Karpas-422 (cell line): ENCODE data around the gene MRTFA. TPM values are rescaled to one million over a fixed set of nuclear protein-coding genes. Genes with fewer than 3 reads are reported as not detected.
"Not testable (repeated sequence)": the region's sequence is repeated elsewhere in the genome, so short reads cannot be mapped to it uniquely, and the experiment has no call there.

Source experiments
- DNase-seq: peaks from one replicate; pipeline ENCODE4 v3.0.0-alpha.2; 2015
- H2AFZ ChIP-seq: fragments of 200-600 bp; sonication (generic); 2 replicates; pipeline ENCODE4 v1.6.1; 2014; ENCODE audit warnings: antibody characterized with exemption, low read length, mixed read lengths
- H3K27ac ChIP-seq: fragments of 200-600 bp; sonication (generic); 2 replicates; pipeline ENCODE4 v1.5.1; 2014; ENCODE audit warnings: mild to moderate bottlenecking, low read length, moderate library complexity
- H3K27me3 ChIP-seq: fragments of 200-600 bp; sonication (generic); 2 replicates; pipeline ENCODE4 v1.6.1; 2014; ENCODE audit warnings: low read length, mixed read lengths
- H3K36me3 ChIP-seq: fragments of 200-600 bp; sonication (generic); 2 replicates; pipeline ENCODE4 v1.6.1; 2014; ENCODE audit warnings: low read length, mixed read lengths; ENCODE audit not compliant: insufficient read depth
- H3K4me1 ChIP-seq: fragments of 200-600 bp; sonication (generic); 2 replicates; pipeline ENCODE4 v1.6.1; 2014; ENCODE audit warnings: mild to moderate bottlenecking, low read length, mixed read lengths
- H3K4me2 ChIP-seq: fragments of 200-600 bp; sonication (generic); 2 replicates; pipeline ENCODE4 v1.6.1; 2014; ENCODE audit warnings: low read length, low read depth, mild to moderate bottlenecking; ENCODE audit not compliant: poor library complexity, severe bottlenecking
- H3K4me3 ChIP-seq: fragments of 200-600 bp; sonication (generic); 2 replicates; pipeline ENCODE4 v1.5.1; 2014; ENCODE audit warnings: mild to moderate bottlenecking, antibody characterized with exemption, low read length, mixed read lengths
- H3K79me2 ChIP-seq: fragments of 200-600 bp; sonication (generic); 2 replicates; pipeline ENCODE4 v1.6.1; 2014; ENCODE audit warnings: mild to moderate bottlenecking, low read length, mixed read lengths
- H3K9ac ChIP-seq: fragments of 200-600 bp; sonication (generic); 2 replicates; pipeline ENCODE4 v1.6.0; 2014; ENCODE audit warnings: low read length
- H3K9me2 ChIP-seq: fragments of 200-600 bp; sonication (generic), shearing (Covaris generic); replicated peaks from 2 replicates; pipeline ENCODE4 v1.6.0; 2014; ENCODE audit warnings: mild to moderate bottlenecking, low read length, moderate library complexity; ENCODE audit not compliant: insufficient read depth
- H3K9me3 ChIP-seq: fragments of 300-700, 200-600 bp; sonication (generic); 2 replicates; pipeline ENCODE4 v1.6.1; 2014; ENCODE audit warnings: low read length, mixed read lengths
- H4K20me1 ChIP-seq: fragments of 200-600 bp; sonication (generic); 2 replicates; pipeline ENCODE4 v1.6.1; 2014; ENCODE audit warnings: mild to moderate bottlenecking, antibody characterized with exemption, low read length, low read depth; ENCODE audit not compliant: insufficient read depth
- total RNA-seq: library from RNA; depleted of rRNA; stranded (reverse); fragments of >200 nt; shearing (Covaris generic); gene quantifications from 2 replicates; pipeline ENCODE4 v1.2.3, GENCODE V29; 2014; ENCODE audit warnings: low replicate concordance

Gene MRTFA
- total RNA-seq, 1 experiment from 2014 or later = 37.2 TPM

DNA sequence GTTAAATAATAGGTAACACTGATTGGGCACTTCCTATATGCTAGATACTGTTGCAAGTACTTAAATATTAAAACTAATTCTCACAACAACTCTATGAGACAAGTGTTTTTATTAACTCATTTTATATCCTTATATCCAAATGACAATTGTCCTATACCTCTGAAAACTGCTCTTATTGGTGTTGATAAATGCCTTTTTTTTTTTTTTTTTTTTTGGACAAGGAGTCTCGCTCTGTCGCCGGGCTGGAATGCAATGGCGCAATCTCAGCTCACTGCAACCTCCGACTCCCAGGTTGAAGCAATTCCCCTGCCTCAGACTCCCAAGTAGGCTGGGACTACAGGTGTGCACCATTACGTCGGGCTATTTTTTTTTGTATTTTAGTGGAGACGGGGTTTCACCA lies 41.6 kb downstream of the MRTFA start:
- H3K4me3 ChIP-seq = no peak overlapping the region

DNA sequence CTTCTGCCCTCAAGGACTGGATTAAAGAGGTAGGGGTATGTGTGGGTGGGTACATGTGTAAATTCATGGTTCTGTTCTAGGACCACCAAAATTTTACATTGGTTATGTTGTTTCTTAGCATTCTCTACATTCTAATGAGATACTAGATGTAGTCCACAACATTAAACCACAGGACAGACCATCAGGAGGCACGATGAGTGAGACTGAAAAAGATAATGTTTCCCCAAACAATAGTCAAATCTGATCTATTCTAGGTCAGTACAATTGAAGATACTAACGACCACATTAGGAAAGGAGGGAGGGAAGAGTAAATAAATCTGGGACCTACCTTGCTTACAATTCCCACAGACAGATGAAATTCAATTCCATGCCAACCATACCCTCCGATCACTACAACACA lies 42.2 kb downstream of the MRTFA start:
- H3K4me3 ChIP-seq = peak overlapping the region; percentile 1; the same call in 1 of the 2 replicates

More for the DNA sequence above, 41.6 kb downstream of the MRTFA start:
- no peak for DNase-seq
- no peak overlapping the region for H3K9ac ChIP-seq
- peak overlapping the region; percentile 55 for H3K4me2 ChIP-seq
- H3K9me2 ChIP-seq = no peaks in the 10 kb centered on the region
- H2AFZ ChIP-seq = no peak overlapping the region
- H3K27ac ChIP-seq = no peak overlapping the region
- no peaks in the 10 kb centered on the region for H3K9me3 ChIP-seq
- H3K27me3 ChIP-seq = no peaks in the 10 kb centered on the region
- H3K36me3 ChIP-seq = no peaks in the 10 kb centered on the region
- H3K4me1 ChIP-seq = peaks cover 71% of the 10 kb centered on the region
- H4K20me1 ChIP-seq = peaks cover 25% of the 10 kb centered on the region; the same call in 1 of the 2 replicates
- peaks cover 93% of the 10 kb centered on the region for H3K79me2 ChIP-seq

DNA sequence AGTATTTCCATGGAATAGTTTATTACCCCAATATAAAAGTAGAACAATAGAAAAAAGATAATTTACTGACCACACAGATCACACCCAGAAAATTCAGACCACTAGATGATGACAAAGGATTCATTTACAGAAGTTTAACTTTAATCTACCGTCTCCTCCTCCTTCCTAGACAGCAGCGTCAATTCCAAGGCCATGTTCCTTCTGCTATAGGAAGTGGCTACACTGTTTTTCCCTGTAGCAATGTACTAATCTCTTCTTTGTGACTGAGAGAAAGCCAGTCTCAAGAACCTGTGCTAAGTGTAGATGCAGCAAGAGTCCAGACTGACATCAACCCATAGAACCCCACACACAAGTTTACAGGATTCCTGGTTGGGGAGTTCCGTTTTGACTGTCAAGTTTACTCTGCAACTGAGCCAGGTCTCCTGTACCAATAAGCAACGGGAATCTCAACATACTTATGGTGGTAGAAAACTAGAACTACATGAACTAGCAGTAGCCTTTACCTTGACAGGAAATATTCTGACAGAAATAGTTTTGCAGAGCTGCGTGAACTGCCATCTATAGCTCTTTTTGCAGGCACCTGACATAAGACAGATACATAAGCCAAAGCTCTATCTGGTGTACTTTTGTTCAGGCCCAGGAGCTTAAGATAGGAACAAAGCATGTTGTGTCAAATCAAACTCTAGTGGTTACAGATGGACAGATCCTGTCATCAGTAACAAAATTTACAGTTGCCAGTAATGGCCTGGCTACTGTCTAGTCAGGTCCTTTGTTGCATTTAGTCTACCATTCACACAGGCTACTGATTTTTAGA lies 42.9 kb downstream of the MRTFA start:
- no peaks in the 10 kb centered on the region for H3K27me3 ChIP-seq
- peak; percentile 58 for DNase-seq
- no peak overlapping the region for H2AFZ ChIP-seq
- no peaks in the 10 kb centered on the region for H3K9me3 ChIP-seq
- H3K36me3 ChIP-seq = no peaks in the 10 kb centered on the region
- peaks cover 21% of the 10 kb centered on the region; the same call in 1 of the 2 replicates for H4K20me1 ChIP-seq
- H3K9me2 ChIP-seq = no peaks in the 10 kb centered on the region
- H3K4me3 ChIP-seq = peak overlapping the region; percentile 6; the same call in 1 of the 2 replicates
- H3K4me1 ChIP-seq = peaks cover 70% of the 10 kb centered on the region
- H3K27ac ChIP-seq = peak overlapping the region; percentile 41
- peaks cover 92% of the 10 kb centered on the region for H3K79me2 ChIP-seq
- H3K4me2 ChIP-seq = peak overlapping the region; percentile 55
- no peak overlapping the region for H3K9ac ChIP-seq

More for the DNA sequence above, 42.2 kb downstream of the MRTFA start:
- peaks cover 21% of the 10 kb centered on the region; the same call in 1 of the 2 replicates for H4K20me1 ChIP-seq
- peaks cover 91% of the 10 kb centered on the region for H3K79me2 ChIP-seq
- H3K4me1 ChIP-seq = peaks cover 71% of the 10 kb centered on the region
- H3K4me2 ChIP-seq = peak overlapping the region; percentile 55
- H2AFZ ChIP-seq = no peak overlapping the region
- H3K27me3 ChIP-seq = no peaks in the 10 kb centered on the region
- no peaks in the 10 kb centered on the region for H3K9me3 ChIP-seq
- H3K36me3 ChIP-seq = no peaks in the 10 kb centered on the region
- H3K9me2 ChIP-seq = no peaks in the 10 kb centered on the region
- H3K27ac ChIP-seq = peak overlapping the region; percentile 41
- DNase-seq = no peak
- no peak overlapping the region for H3K9ac ChIP-seq

DNA sequence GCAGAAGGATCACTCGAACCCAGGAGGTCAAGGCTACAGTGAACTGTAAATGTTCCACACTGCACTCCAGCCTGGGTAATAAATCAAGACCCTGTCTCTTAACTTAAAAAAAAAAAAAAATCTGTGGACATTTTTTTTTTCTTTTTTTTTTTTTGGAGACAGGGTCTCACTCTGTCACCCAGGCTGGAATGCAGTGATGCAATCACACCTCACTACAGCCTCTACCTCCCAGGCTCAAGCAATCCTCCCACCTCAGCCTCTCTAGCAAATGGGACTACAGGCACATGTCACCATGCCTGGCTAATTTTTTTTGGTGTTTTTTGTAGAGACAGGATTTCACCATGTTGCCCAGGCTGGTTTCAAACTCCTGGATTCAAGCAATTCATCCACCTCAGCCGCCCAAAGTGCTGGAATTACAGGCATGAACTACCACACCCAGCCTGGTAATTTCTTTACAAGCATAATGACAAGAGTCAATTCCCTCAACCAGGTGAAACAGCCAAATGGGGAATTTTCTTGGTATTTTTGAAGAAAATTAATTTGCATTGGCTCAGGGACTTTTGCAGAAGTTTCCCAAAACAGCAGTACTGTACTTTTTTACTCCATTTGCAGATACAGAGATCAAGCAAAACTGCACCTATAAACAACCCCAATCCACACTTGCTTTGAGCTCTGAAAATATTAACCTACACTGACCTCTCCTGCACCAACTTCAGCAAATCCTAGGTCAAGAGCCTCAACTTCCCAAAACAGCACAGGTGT lies 44.0 kb downstream of the MRTFA start:
- Histone ChIP-seq H3K27ac (peak overlapping the region; percentile 41), H3K79me2 (peaks cover 89% of the 10 kb centered on the region)
- no peak for DNase-seq

DNA sequence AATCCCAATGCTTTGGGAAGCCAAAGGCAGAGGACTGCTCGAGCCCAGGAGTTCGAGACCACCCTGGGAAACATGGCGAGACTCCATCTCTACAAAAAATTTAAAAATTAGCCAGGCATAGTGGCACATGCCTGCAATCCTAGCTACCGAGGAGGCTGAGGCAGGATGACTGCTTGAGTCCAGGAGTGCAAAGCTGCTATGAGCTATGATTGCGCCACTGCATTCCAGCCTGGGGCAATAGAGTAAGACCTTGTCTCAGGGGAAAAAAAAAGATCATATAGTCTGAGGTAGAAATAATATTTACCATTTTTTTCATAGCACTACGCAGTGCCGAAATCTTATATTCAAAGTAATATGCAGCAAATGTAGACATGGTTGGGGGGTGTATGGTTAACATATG lies 47.8 kb downstream of the MRTFA start:
- Histone ChIP-seq H3K27me3 (no peaks in the 10 kb centered on the region), H3K4me3 (no peak overlapping the region), H3K36me3 (no peaks in the 10 kb centered on the region), H3K4me2 (no peak overlapping the region), H3K9me3 (no peaks in the 10 kb centered on the region), H3K79me2 (peaks cover 74% of the 10 kb centered on the region), H3K9ac (no peak overlapping the region), H3K9me2 (no peaks in the 10 kb centered on the region), H3K27ac (no peak overlapping the region), H3K4me1 (peaks cover 34% of the 10 kb centered on the region), H2AFZ (no peak overlapping the region), H4K20me1 (peaks cover 3% of the 10 kb centered on the region; the same call in 1 of the 2 replicates)
- DNase-seq = no peak

More for the DNA sequence above, 44.0 kb downstream of the MRTFA start:
- peaks cover 58% of the 10 kb centered on the region for H3K4me1 ChIP-seq
- H2AFZ ChIP-seq = no peak overlapping the region
- H3K9me3 ChIP-seq = no peaks in the 10 kb centered on the region
- no peaks in the 10 kb centered on the region for H3K9me2 ChIP-seq
- H3K27me3 ChIP-seq = no peaks in the 10 kb centered on the region
- H4K20me1 ChIP-seq = peaks cover 21% of the 10 kb centered on the region; the same call in 1 of the 2 replicates
- peak overlapping the region; percentile 55 for H3K4me2 ChIP-seq
- no peak overlapping the region for H3K9ac ChIP-seq
- 0 out of 2 replicates have a peak overlapping the region, but pooled peaks have one; percentile 6 for H3K4me3 ChIP-seq
- H3K36me3 ChIP-seq = no peaks in the 10 kb centered on the region

DNA sequence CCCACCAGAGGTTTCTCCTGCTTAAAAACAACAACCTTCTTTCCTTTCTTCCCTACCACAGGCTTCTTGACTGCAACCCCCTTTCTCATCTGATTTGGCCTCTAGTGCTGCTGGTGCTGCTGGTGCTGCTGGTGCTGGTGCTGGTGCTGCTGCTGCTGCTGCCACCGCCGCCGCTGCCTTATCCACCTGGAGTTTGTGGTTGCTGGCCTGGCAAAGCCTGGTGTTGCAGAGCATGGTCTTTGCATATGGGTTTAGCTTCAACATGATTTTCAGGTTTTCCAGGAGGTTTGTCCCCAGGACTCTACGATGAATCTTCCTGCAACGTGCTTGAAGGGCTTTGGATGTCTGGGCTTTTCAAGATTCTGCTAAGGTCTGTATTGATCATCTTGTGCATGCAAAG lies 49.7 kb downstream of the MRTFA start:
- H3K36me3 ChIP-seq = peaks cover 10% of the 10 kb centered on the region; the same call in 1 of the 2 replicates
- H3K4me1 ChIP-seq = peaks cover 15% of the 10 kb centered on the region
- H3K4me3 ChIP-seq = no peak overlapping the region
- no peak overlapping the region for H3K4me2 ChIP-seq
- no peaks in the 10 kb centered on the region for H3K27me3 ChIP-seq
- H3K27ac ChIP-seq = no peak overlapping the region
- no peak for DNase-seq
- no peak overlapping the region for H3K9ac ChIP-seq
- no peaks in the 10 kb centered on the region for H4K20me1 ChIP-seq
- H2AFZ ChIP-seq = no peak overlapping the region
- H3K9me2 ChIP-seq = no peaks in the 10 kb centered on the region
- peaks cover 74% of the 10 kb centered on the region for H3K79me2 ChIP-seq
- no peaks in the 10 kb centered on the region for H3K9me3 ChIP-seq

DNA sequence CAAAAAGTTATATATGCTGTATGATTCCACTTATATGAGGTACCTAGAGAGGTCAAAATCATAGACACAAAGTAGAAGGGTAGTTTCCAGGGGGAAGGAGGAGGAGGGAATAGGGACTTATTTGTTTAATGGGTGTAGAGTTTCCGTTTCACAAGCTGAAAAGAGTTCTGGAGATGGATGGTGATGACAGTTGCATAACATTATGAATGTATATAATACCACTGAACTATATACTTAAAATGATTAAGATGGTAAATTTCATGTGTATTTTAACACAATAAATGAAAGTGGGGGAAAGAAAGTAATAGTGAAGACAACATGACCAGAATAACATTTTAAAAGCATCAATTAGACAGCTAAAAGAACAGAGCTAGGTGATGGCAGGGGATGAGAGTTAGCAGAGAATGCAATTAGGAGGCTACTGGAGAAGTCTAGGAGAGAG lies 51.2 kb downstream of the MRTFA start:
- no peaks in the 10 kb centered on the region for H3K27me3 ChIP-seq
- H3K4me1 ChIP-seq = peaks cover 13% of the 10 kb centered on the region
- H3K36me3 ChIP-seq = peaks cover 12% of the 10 kb centered on the region; the same call in 1 of the 2 replicates
- H3K79me2 ChIP-seq = peaks cover 69% of the 10 kb centered on the region
- H3K9me3 ChIP-seq = no peaks in the 10 kb centered on the region
- H3K9ac ChIP-seq = no peak overlapping the region
- no peak overlapping the region for H3K4me3 ChIP-seq
- DNase-seq = no peak
- no peak overlapping the region for H3K4me2 ChIP-seq
- no peak overlapping the region for H2AFZ ChIP-seq
- no peak overlapping the region for H3K27ac ChIP-seq
- no peaks in the 10 kb centered on the region for H4K20me1 ChIP-seq
- no peaks in the 10 kb centered on the region for H3K9me2 ChIP-seq

DNA sequence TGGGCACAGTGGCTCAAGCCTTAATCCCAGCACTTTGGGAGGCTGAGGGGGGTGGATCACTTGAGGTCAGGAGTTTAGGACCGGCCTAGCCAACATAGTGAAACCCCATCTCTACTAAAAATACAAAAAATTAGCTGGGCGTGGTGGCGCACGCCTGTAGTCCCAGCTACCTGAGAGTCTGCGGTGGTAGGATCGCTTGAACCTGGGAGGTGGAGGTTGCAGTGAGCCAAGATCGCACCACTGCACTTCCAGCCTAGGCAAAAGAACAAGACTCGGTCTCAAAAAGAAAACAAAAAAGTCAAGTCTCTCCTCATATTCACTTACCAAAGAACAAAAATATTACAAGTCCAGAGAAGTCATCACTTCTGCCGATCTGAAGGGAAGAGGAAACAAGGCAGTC lies 51.8 kb downstream of the MRTFA start:
- H3K4me2 ChIP-seq, H3K9me2 ChIP-seq, H3K27me3 ChIP-seq, H3K4me3 ChIP-seq, H4K20me1 ChIP-seq, H3K9ac ChIP-seq, H2AFZ ChIP-seq, H3K9me3 ChIP-seq, DNase-seq, H3K27ac ChIP-seq: not testable (repeated sequence)
- Histone ChIP-seq H3K79me2 (peaks cover 69% of the 10 kb centered on the region), H3K36me3 (peaks cover 12% of the 10 kb centered on the region; the same call in 1 of the 2 replicates), H3K4me1 (peaks cover 13% of the 10 kb centered on the region)
